Lung (tissue), 12 donors: ENCODE measurements around the gene NFYC. TPM values are rescaled to one million over a fixed set of nuclear protein-coding genes. Genes with fewer than 3 reads are reported as not detected.

Source experiments
- ATAC-seq: fragments of 200-7000 bp; cut with Tn5 transposase; one replicate; pipeline ENCODE4 v1.9.1; 2020; ENCODE audit warnings: moderate number of reproducible peaks; ENCODE audit not compliant: insufficient read depth, low FRiP score
- DNase-seq, 3 donors: peaks; one replicate each; pipeline ENCODE4 v3.0.0-alpha.2; 2013 to 2017
- H3K27ac ChIP-seq, 2 donors: one replicate each; pipeline ENCODE4 v1.5.1; 2013; ENCODE audit warnings: mild to moderate bottlenecking in 2 of 2, moderate library complexity in 2 of 2, control low read depth in 1 of 2, inconsistent platforms in 1 of 2, low read depth in 1 of 2, low read length in 1 of 2
- H3K27me3 ChIP-seq, 3 donors: one replicate each; pipeline ENCODE4 v1.5.1; 2013; ENCODE audit warnings: low read length in 2 of 3; ENCODE audit not compliant: control insufficient read depth in 3 of 3, insufficient read depth in 3 of 3
- H3K36me3 ChIP-seq, 4 donors: one replicate each; pipeline ENCODE4 v1.5.1; 2013; ENCODE audit warnings: low read length in 4 of 4, mild to moderate bottlenecking in 1 of 4, moderate library complexity in 1 of 4; ENCODE audit not compliant: control insufficient read depth in 4 of 4, insufficient read depth in 4 of 4
- H3K4me1 ChIP-seq, 5 donors: one replicate each; pipeline ENCODE4 v1.5.1; 2013; ENCODE audit warnings: low read length in 5 of 5, mild to moderate bottlenecking in 2 of 5, moderate library complexity in 1 of 5; ENCODE audit not compliant: control insufficient read depth in 5 of 5, insufficient read depth in 5 of 5
- H3K4me3 ChIP-seq: one replicate; pipeline ENCODE4 v1.5.1; 2013; ENCODE audit warnings: mild to moderate bottlenecking, control low read depth, moderate library complexity
- H3K9ac ChIP-seq, 2 donors: one replicate each; pipeline ENCODE4 v1.5.1; 2013; ENCODE audit warnings: low read length in 2 of 2, control low read depth in 1 of 2; ENCODE audit not compliant: insufficient read depth in 1 of 2
- H3K9me3 ChIP-seq, 4 donors: one replicate each; pipeline ENCODE4 v1.5.1; 2013; ENCODE audit warnings: low read length in 3 of 4, mild to moderate bottlenecking in 1 of 4, moderate library complexity in 1 of 4; ENCODE audit not compliant: control insufficient read depth in 4 of 4, insufficient read depth in 3 of 4
- CTCF ChIP-seq: IDR thresholded peaks from 2 replicates; pipeline ENCODE4 v1.5.1; 2012; ENCODE audit warnings: mild to moderate bottlenecking; ENCODE audit errors: control extremely low read depth, extremely low read depth
- WGBS, 2 donors: extraction: QIAGEN DNeasy Blood & Tissue Kit; methylation state at CpG; one replicate each; pipeline ENCODE4 v1.1.7; 2013; 5-methylcytosine and 5-hydroxymethylcytosine counted together
- polyA plus RNA-seq, 2 donors: library from polyadenylated mRNA; stranded (reverse); fragments of 200-250 nt; gene quantifications; one replicate each; pipeline ENCODE4 v1.2.1, GENCODE V29; 2013
- total RNA-seq, 2 donors: library from RNA; depleted of rRNA in 1 of 2; stranded (reverse); fragments of >200 nt in 1 of 2; gene quantifications; one replicate each; pipeline ENCODE4 v1.2.1, GENCODE V29; 2014 to 2021
- donor health status: control.
- donor health status: control.
- donor health status: Bipolar disorder and iron deficiency.
- donor health status: healthy.
- donor health status: DM: yes; HTN: yes; CAD: no.

The NFYC gene
- total and polyA plus RNA-seq, 4 donors: 28.6 to 69.5 (median 50.3) TPM

GRCh38 chr1:40663324-40664166 lies 28.0 kb upstream of the NFYC start:
- Histone ChIP-seq H3K27me3 (peaks cover 0 to 6% (median 0%) of the 10 kb centered on the region in 3 donors), H3K4me1 (peaks cover 0 to 13% (median 0%) of the 10 kb centered on the region in 5 donors), H3K9me3 (no peaks in the 10 kb centered on the region), H3K9ac (no peak overlapping the region), H3K27ac (no peak overlapping the region), H3K36me3 (no peaks in the 10 kb centered on the region), H3K4me3 (no peak overlapping the region)
- ATAC-seq: no peak
- TF ChIP-seq CTCF: no peak
- WGBS, 2 donors: 71% methylated on average over 8 of the region's 8 CpGs
- no peak for DNase-seq

- ATAC-seq: no peak
- peaks cover 0 to 6% (median 0%) of the 10 kb centered on the region in 3 donors for H3K27me3 ChIP-seq
- H3K9ac ChIP-seq: no peak overlapping the region
- no peak for TF ChIP-seq CTCF
- no peak overlapping the region for H3K27ac ChIP-seq
- H3K4me1 ChIP-seq: peaks cover 0 to 15% (median 0%) of the 10 kb centered on the region in 5 donors
- no peaks in the 10 kb centered on the region for H3K36me3 ChIP-seq
- 91 to 100% methylated on average over 1 of the region's 1 CpG for WGBS, 2 donors
- no peaks in the 10 kb centered on the region for H3K9me3 ChIP-seq
- no peak for DNase-seq
- no peak overlapping the region for H3K4me3 ChIP-seq
These were observed 27.4 kb upstream of the NFYC start for GRCh38 chr1:40664167-40664537.

- ATAC-seq (no peak), DNase-seq (no peak)
- WGBS, 2 donors: 64 to 68% methylated on average over 2 of the region's 2 CpGs
- Histone ChIP-seq H3K4me1 (peaks cover 0 to 15% (median 0%) of the 10 kb centered on the region in 5 donors), H3K27me3 (peaks cover 0 to 6% (median 0%) of the 10 kb centered on the region in 3 donors), H3K27ac (no peak overlapping the region), H3K4me3 (no peak overlapping the region), H3K36me3 (no peaks in the 10 kb centered on the region), H3K9me3 (no peaks in the 10 kb centered on the region), H3K9ac (no peak overlapping the region)
- TF ChIP-seq CTCF: no peak
These were observed 26.7 kb upstream of the NFYC start for GRCh38 chr1:40664791-40665190.
